Hypothalamus (tissue), 51 donors: Measurements from ENCODE around the gene DDX60.
"Not testable (repeated sequence)": the region's sequence is repeated elsewhere in the genome, so short reads cannot be mapped to it uniquely, and the experiment has no call there.

Experiments
- DNase-seq, 51 donors: peaks; one replicate each; lab custom pipeline; 2025; lab: John Stamatoyannopoulos, UW

The DDX60 gene

GRCh38 chr4:168304744-168305459, 13.7 kb downstream of the DDX60 start:
- no peak for DNase-seq

GRCh38 chr4:168303430-168303829, 15.1 kb downstream of the DDX60 start:
- not testable (repeated sequence) for DNase-seq

- no peak for DNase-seq
Measured at GRCh38 chr4:168293386-168293975, 25.1 kb downstream of the DDX60 start.

- no peak for DNase-seq
Measured at GRCh38 chr4:168291242-168291641, 27.3 kb downstream of the DDX60 start.

- DNase-seq, result not testable (repeated sequence)
Measured at GRCh38 chr4:168285850-168286249, 32.7 kb downstream of the DDX60 start.

- DNase-seq, result no peak
Measured at GRCh38 chr4:168279556-168279955, 39.0 kb downstream of the DDX60 start.

GRCh38 chr4:168275836-168276235, 42.7 kb downstream of the DDX60 start:
- DNase-seq, result no peak

GRCh38 chr4:168274871-168275270, 43.7 kb downstream of the DDX60 start:
- DNase-seq, result no peak

- no peak for DNase-seq
Measured at GRCh38 chr4:168273838-168274237, 44.7 kb downstream of the DDX60 start.

GRCh38 chr4:168272488-168272887, 46.1 kb downstream of the DDX60 start:
- no peak for DNase-seq

- no peak for DNase-seq
Measured at GRCh38 chr4:168269896-168270295, 48.7 kb downstream of the DDX60 start.

- DNase-seq, result no peak
Measured at GRCh38 chr4:168265327-168265726, 53.2 kb downstream of the DDX60 start.

- DNase-seq, result no peak
Measured at GRCh38 chr4:168264903-168265302, 53.6 kb downstream of the DDX60 start.

- DNase-seq, result no peak
Measured at GRCh38 chr4:168263039-168263438, 55.5 kb downstream of the DDX60 start.

GRCh38 chr4:168259096-168259495, 59.5 kb downstream of the DDX60 start:
- DNase-seq, result no peak

- DNase-seq, result no peak
Measured at GRCh38 chr4:168257768-168258167, 60.8 kb downstream of the DDX60 start.

GRCh38 chr4:168248176-168248710, 70.3 kb downstream of the DDX60 start:
- no peak for DNase-seq

- no peak for DNase-seq
Measured at GRCh38 chr4:168247603-168248002, 70.9 kb downstream of the DDX60 start.

- DNase-seq, result no peak
Measured at GRCh38 chr4:168241953-168242352, 76.6 kb downstream of the DDX60 start.

GRCh38 chr4:168240821-168241220, 77.7 kb downstream of the DDX60 start:
- no peak for DNase-seq

- no peak for DNase-seq
Measured at GRCh38 chr4:168221301-168221700, 97.3 kb downstream of the DDX60 start.

GRCh38 chr4:168220893-168221292, 97.7 kb downstream of the DDX60 start:
- no peak for DNase-seq
